HG03520 (cell line): Measurements from ENCODE around the gene UGGT2.
A peak's percentile ranks its signal among the peaks of the same experiment; 100 is the strongest.
"Not testable (repeated sequence)": the region's sequence is repeated elsewhere in the genome, so short reads cannot be mapped to it uniquely, and the experiment has no call there.

ENCODE experiments used
- ATAC-seq: cut with Tn5 transposase; IDR thresholded peaks from one replicate; pipeline ENCODE4 v1.9.1; 2021; ENCODE audit warnings: mild to moderate bottlenecking, moderate library complexity; ENCODE audit not compliant: unreplicated experiment

The UGGT2 gene

DNA sequence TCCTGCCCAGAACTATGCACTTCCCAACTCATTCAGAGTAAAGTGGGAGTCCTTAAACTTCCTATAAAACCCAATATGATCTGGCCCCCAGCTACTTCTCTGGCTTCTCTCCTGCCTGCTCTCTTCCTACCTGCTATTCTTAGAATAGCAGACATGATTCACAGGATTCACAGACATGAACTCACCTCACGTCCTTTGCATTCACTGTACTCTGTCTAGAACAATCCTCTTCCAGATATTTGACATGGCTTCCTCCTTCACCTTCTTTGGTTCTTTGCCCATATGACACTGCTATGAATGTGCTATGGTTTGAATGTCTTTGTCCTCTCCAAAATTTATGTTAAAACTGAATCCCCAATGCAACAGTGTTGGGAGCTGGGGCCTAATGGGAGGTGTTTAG is 154.9 kb downstream of the UGGT2 start:
- ATAC-seq: no peak

DNA sequence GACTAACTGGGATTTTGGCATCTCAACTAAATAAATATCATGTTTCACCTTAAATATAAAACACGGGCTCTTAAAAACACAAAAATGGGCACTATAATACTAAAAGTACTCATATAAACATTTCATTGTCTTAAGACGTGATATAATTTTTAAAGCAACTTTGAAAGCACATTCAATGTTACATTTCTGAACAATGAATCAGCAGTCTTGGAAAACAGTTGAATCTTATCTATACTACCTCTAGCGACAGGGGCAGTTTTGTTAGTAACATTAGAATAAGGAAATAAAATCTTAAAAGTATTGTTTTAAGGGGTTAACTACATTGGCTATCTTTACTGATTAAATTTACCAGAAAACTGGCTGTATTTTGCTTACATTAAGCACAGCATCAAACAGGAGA is 156.9 kb downstream of the UGGT2 start:
- no peak for ATAC-seq

DNA sequence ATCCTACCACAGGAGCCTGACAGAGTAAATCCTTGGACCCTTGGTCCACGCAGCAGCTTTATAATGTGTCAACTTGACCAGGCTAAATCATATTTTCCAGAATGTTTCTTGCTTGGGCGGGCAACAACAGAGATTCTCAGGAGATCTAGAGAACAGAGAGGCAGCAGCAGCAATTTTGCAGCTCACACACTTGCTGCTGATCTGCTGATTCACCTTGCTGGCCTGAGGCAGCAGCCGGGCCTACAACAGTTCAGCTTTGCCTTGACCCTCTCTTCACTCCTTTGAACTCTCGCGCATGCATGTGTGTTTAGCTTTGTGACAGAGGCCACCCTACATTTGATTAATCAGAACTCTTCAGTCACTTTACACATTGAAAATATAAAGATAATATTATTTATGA is 159.3 kb downstream of the UGGT2 start:
- ATAC-seq: no peak

DNA sequence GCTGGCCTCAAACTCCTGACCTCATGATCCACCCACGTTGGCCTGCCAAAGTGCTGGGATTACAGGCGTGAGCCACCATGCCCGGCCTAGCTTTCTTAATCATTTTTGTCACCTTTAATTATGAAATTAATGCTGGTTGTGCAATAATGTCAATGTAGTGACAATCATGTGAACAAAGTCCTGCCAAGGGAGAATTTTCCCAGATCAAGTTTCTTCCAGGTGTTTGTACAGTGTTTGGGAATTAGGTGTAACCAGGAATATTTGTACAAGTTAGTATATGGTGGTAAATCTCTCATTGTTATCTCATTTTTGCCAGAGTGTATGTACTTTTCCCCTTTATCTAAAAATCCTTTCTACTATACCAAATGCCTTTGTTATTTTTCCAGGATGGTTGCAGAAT is 171.1 kb downstream of the UGGT2 start:
- ATAC-seq: no peak

DNA sequence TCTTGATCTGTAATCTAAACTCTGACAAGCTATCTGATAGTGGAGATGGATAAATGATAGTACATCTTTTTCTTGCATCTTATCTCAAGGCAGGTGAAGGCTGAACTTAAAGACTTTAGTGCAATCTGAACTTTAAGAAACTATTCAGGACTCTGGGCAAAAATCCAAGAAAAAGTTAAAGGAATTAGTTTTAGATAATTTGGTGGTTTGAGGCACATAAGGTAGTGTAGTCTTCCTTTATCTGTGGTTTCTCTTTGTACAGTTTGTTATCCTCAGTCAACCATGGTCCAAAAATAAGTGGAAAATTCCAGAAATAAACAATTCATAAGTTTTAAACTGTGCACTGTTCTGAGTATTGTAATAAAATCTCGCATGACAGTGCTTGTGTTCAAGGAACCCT is 172.9 kb downstream of the UGGT2 start:
- ATAC-seq: no peak

DNA sequence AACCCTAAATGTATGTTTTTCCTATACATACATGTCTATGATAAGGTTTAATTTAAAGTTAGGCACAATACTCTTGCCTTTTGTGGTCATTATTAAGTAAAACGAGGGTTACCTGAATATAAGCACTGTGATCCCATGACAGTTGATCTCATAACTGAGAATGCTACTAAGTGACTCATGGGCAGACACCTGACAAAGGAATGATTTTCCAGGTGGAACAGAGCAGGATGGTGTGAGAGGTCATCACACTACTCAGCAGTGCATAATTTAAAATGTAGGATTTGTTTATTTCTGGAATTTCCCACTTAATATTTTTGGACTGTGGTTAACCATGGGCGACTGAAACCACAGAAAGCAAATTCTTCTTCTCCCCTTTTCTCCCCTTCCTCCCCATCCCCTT is 178.9 kb downstream of the UGGT2 start:
- ATAC-seq: no peak

DNA sequence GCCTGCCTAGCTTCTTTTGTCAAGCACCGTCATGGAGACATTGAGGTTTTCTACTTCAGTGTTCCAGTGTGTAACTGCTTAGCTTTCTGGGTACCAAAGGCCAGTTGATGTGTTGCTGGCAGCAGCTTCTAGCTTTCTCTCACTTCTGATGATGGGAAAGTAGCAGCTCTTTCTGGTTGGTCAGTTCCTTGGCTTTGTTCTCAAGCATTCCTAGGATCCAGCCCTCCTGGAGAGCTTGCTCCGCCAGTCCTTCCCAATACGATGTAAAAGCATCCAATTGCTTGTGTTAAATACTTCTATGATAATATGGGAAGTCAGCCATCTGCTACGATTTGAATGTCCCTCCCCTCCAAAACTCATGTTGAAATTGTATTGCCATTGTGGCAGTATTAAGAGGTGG is 182.8 kb downstream of the UGGT2 start:
- ATAC-seq: no peak

DNA sequence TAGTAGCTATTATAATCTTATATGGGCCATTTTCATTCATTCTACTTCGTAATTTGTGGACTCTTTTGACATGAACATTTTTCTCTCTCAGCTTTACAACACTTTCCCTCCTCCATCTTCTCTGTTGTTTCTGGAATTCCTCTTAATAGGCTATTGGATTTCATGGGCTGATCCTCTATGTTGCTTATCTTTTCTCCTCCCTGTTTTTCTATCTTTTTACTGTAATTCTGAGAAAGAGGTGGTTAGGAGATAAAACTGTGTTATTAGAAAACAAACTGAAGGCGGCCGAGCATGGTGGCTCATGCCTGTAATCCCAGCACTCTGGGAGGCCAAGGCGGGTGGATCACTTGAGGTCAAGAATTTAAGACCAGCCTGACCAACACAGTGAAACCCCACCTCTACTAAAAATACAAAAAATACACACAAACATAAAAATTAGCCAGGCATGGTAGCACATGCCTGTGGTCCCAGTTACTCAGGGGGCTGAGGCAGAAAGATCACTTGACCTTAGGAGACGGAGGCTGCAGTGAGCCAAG is 188.1 kb downstream of the UGGT2 start:
- ATAC-seq: no peak

DNA sequence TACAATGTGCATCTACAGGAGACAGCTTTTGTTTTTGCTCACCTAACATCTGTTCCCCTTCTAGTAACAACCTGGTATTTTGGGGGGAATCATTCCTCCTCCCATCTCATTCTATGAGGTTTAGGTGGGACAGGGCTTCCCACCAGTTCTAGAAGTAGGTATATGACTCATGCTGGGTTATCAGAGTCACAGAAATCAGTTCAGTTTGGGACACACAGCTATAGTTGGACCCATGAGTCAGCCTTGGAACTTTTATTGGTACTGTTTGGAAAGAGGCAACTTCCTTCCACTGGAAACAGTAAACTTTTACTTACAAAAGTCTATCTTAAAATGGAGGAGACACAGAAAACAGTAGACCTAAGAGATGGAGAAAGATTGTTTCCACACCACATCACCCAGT is 190.8 kb downstream of the UGGT2 start:
- ATAC-seq: no peak

DNA sequence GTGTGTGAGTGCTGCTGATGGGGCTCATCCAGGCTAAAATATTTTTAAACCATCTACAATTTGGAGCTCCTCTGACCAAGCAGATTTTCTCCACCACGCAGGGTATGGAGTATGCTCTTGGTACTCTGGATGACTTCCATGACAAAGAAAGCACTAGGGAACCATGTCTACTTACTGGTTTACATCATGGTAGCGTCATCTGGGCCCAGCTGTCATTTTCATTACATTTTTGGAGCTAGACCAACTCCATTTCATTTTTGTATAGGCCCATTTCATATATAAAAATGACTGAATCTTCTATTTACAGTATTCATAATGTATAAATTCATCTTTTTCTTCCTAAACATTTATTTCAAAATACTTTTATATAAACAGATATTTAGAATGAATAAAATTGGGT is 191.9 kb downstream of the UGGT2 start:
- ATAC-seq: no peak

DNA sequence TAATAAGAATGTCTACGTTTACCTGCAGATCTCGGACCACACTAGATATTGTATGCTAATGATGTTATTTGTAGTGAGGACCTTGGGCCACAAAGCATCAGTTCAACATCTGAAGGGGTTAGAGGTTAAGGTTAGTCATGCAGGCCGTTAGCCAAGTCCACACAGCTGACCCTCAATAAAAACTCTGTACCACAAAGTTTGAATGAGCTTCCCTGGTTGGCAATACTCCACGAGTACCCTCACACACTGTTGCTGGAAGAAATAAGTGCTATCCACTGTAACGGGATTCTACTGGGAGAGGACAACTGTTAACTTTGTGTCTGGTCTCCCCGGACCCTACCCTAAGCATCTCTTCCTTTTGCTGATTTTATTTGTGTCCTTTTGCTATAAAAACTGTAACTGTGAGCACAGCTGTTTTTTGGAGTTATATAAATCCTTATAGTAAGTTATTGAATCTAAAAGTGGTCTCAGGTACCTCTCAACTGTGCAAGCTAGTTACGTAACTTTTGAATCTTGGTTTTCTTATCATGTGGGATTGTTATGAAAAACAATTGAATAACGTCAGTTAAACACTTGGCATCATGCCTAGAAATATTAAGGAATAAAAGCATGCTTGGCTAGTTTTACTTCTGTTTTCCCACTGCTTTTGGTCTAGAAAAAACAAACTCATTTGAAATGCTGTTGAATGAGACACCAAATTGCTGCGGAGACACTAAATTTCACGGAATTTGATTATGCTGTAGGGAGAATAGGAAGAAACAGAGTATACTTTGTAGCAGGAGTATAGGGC is 194.7 kb downstream of the UGGT2 start:
- no peak for ATAC-seq

DNA sequence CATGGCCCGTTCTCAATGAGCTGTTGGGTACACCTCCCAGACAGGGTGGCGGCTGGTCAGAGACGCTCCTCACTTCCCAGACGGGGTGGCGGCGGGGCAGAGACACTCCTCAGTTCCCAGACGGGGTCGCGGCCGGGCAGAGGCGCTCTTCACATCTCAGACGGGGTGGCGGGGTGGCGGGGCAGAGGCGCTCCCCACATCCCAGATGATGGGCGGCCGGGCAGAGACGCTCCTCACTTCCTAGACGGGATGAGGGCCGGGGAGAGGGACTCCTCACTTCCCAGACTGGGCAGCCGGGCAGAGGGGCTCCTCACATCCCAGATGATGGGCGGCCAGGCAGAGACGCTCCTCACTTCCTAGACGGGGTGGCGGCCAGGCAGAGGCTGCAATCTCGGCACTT is 207.5 kb downstream of the UGGT2 start:
- ATAC-seq: not testable (repeated sequence)

DNA sequence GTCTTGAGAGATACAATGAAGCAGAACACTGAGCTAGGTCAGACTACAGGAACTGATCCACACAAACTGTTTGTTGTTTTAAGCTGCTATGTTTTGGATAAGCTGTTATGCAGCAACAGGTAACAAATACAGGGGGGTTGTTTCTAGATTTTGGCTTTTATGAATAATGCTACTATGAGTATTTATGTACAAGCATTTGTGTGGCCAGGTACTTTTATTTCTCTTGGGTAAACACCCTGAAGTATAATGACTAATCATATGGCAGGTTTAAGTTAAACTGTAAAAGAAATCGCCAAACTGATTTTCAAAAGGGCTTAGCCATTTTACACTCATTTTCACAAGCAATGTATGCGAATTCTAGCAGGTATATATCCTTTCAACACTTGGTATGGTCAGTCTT is 210.3 kb downstream of the UGGT2 start:
- no peak for ATAC-seq

DNA sequence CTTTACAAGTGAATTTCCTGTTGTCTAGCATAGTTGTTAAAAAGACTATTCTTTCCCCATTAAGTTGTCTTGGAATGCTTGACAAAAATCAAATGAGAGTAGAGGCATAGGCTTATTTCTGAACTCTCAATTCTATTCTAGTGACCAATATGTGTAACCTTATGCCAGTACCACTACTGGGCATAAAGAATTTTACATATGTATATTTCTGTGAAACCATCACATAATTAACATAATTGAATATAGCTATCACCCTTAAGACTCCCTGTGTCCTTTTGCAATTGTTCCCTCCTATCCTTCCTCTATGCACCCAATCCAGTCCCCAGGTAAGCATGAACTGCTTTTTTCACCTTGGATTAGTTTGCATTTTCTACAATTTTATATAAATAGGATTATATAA is 211.3 kb downstream of the UGGT2 start:
- ATAC-seq: no peak

DNA sequence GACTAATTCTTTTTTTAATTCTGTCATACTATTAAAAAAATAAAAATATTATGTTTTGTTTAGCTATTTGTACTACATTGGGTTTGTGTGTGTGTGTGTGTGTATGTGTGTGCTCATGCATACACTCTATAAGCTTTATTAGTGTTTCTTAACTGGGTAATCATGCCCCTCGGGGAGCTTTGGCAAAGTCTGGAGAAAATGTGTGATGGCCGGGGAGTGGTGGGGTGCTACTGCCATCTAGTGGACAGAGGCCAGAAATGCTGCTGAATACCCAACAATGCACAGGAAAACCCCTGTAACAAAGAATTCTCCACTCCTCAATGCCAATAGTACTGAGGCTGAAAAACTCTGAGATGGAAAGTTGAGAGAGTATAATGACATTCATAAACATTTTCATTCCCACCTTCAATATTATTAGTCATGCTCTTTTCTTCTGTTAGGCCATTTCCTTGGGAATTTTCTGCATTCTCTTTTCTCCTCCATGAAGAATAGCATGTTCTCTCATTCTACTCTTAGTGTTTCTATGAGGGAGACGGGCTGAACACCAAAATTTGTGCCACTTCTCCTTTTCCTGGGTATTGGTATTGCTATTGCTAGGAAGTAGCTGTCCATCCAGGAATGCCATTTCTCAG is 219.0 kb downstream of the UGGT2 start:
- ATAC-seq: peak; percentile 80

DNA sequence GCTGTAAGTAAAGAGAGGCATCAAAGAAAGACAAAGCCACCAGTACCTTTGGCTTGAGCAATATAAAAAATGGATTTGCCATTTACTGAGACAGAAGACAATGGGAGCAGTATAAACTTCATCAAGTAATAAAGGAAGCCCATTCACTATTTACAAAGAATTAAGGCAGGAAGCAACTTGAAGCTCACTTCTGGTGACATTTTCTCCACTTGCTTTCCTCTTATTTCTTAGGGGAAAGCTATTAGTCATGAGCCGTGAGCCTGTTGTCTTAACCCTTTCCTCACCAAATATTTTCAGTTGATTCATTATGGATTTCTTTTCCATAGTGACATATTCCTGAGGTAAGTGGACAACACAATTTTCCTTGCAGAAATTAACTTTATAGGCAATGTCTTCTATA is 219.5 kb downstream of the UGGT2 start:
- ATAC-seq: no peak

DNA sequence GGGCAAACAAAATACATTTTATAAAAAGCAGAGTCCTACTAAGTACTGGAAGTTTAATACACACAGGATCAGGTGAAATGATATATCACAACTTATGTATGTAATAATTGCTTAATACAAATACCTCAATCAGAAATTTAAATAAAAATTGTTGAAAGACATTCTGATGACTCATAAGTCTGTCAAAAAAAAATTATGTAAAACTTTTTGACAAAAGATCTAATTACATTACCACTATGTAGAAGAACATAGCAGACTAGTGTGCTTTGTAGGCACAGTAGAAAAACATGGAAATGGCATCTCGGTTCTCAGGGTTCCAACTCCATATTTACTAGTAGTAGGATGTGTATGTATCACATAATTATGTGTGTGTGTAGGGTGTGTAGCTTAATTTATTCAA is 220.1 kb downstream of the UGGT2 start:
- ATAC-seq: no peak

DNA sequence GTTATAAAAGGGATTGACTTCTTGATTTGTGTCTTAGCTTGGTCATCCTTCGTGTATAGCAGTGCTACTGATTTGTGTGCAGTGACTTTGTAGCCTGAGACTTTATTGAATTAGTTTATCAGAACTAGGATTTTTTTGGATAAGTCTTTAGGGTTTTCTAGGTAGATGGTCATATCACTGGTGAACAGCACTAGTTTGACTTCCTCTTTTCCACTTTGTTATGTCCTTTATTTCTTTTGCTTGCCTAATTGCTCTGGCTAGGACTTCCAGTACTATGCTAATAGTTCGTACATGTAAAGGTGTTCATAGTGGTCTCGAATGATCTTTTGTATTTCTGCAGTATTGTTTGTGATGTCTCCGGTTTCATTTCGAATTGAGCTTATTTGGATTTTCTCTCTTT is 230.9 kb downstream of the UGGT2 start:
- no peak for ATAC-seq

DNA sequence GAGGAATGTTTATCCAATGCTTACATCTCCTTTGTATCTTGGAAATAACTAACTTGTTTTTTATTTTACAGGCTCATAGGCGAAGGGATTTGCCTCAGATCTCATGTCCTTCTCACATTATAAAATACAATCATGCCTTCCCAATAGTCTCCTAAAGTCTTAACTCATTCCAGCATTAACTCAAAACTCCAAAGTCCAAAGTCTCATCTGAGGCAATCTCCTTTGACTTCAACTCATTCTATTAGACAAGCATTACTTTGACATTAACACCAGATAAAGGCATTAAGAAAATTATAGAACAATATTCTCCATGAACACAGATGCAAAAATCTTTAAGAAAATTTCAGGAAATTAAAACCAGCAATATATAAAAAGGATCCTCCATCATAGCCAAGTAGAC is 238.7 kb downstream of the UGGT2 start:
- no peak for ATAC-seq

DNA sequence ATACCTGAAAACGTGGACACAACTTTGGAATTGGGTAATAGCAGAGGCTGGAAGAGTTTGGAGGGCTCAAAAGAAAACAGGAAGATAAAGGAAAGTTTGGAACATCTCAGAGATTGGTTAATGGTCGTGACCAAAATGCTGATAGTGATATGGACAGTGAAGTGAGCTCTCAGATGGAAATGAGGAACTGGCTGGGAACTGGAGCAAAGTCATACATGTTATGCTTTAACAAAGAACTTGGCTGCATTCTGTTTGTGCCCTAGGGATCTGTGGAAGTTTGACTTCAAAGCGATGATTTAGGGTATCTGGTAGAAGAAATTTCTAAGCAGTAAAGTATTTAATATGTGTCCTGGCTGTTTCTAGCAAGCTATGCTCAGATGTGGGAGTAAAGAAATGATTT is 240.1 kb downstream of the UGGT2 start:
- ATAC-seq: no peak

DNA sequence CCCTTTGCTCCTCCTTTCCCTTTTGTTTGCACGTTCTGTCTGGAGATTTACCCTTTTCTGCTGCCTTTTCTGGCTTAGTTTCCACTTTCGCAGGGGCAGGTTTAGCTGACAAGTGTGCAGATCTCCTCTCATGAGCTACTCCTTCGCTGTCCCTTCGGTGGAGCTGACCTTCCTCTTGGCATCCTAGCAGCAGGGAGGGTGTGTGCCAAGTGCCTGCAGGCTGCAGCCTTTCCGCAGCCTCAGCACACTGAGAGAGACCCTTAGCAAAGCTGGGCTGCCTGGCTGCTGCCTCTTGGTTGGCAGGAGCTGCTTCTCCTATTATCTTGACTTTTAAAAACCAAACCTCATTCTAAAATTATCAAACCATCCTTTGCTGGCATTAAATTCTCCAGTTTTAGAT is 243.8 kb downstream of the UGGT2 start:
- ATAC-seq: no peak

DNA sequence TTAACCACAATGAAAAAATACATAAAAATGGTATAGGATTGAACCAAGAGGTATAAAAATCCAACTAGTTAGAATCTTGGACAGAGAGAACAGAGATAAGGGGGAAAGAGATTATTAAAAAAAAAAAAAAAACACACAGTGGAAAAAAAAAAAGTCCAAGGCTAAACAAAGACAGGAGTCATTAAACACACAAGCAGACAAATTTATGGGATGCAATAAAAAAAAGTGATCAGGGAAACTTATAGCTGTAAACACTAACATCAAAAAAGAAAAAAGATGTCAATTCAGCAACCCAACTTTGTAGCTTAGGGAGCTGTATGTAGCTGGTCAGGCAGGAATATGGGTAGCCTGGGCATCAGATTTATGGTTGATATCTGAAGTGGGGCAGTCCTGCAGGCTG is 247.3 kb downstream of the UGGT2 start:
- ATAC-seq: no peak

DNA sequence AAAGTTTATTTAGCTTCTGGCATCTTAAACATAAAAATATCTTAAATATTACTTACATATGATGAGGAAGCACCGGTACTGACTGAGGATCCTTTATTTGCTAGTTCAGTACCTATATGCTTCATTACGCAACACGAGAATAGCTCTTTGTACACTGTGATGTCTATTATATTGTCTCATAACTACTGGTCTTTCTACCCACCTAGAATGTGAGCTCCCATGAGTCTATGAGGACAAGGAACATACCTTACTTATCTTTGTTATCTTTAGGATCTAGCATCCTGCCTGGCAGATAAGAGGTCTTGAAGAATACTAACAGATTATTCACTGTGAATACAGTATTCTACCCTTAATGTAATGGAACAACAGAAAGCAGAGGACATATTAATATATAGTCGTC is 251.4 kb downstream of the UGGT2 start:
- ATAC-seq: no peak
